Esophagus squamous epithelium (tissue), 4 donors: Measurements from ENCODE around the gene GUCY2D.

Source experiments
- POLR2A ChIP-seq, 4 donors: fragments of 450-650 bp; IDR thresholded peaks; one replicate each; pipeline ENCODE4 v1.6.1; 2017; ENCODE audit warnings: antibody characterized with exemption in 4 of 4, mild to moderate bottlenecking in 4 of 4, moderate library complexity in 3 of 4
- TF ChIP-seq, protein P1 (sequence below), 6 experiments: fragments of 450-650 bp in 4 of 6; fragments of 200-600 bp in 2 of 6; sonication (generic) in 2 of 6; IDR thresholded peaks; one replicate each; pipeline ENCODE4 v1.5.1; 2016 to 2019; ENCODE audit warnings: antibody characterized with exemption in 6 of 6, mild to moderate bottlenecking in 4 of 6, moderate library complexity in 4 of 6

- TF ChIP-seq, protein P1, sequence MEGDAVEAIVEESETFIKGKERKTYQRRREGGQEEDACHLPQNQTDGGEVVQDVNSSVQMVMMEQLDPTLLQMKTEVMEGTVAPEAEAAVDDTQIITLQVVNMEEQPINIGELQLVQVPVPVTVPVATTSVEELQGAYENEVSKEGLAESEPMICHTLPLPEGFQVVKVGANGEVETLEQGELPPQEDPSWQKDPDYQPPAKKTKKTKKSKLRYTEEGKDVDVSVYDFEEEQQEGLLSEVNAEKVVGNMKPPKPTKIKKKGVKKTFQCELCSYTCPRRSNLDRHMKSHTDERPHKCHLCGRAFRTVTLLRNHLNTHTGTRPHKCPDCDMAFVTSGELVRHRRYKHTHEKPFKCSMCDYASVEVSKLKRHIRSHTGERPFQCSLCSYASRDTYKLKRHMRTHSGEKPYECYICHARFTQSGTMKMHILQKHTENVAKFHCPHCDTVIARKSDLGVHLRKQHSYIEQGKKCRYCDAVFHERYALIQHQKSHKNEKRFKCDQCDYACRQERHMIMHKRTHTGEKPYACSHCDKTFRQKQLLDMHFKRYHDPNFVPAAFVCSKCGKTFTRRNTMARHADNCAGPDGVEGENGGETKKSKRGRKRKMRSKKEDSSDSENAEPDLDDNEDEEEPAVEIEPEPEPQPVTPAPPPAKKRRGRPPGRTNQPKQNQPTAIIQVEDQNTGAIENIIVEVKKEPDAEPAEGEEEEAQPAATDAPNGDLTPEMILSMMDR (IDR thresholded peaks at IDR 0.05), result no peak
- TF ChIP-seq POLR2A (IDR thresholded peaks at IDR 0.05), result no peak
Measured at GRCh38 chr17:7967751-7968150, 34.7 kb upstream of the GUCY2D start.
